GM13976 (cell line): ENCODE measurements around the gene KIF21B.
"Not testable (repeated sequence)": the region's sequence is repeated elsewhere in the genome, so short reads cannot be mapped to it uniquely, and the experiment has no call there.

Experiments
- DNase-seq: peaks from one replicate; pipeline ENCODE4 v3.0.0; 2012; ENCODE audit warnings: low spot score
- CTCF ChIP-seq: IDR thresholded peaks from 2 replicates; pipeline ENCODE4 v1.5.1; 2012; ENCODE audit warnings: borderline replicate concordance, mild to moderate bottlenecking; ENCODE audit not compliant: insufficient read depth; ENCODE audit errors: extremely low read depth, missing control alignments, control extremely low read depth
- in situ Hi-C: fragments of 300-500 bp; cut with MboI; formaldehyde crosslinking; loops from one replicate; pipeline ENCODE4 v1.12.0; 2022; ENCODE audit warnings: low sequenced_read_pairs, mixed read lengths, inconsistent platforms; ENCODE audit not compliant: unreplicated experiment

KIF21B gene

GRCh38 chr1:200963076-200963475, 60.4 kb downstream of the KIF21B start:
- TF ChIP-seq CTCF, result no peak
- in situ Hi-C loops, result no loop called here
- DNase-seq, result no peak

GRCh38 chr1:200962631-200963030, 60.9 kb downstream of the KIF21B start:
- in situ Hi-C loops, result no loop called here
- DNase-seq, result no peak
- no peak for TF ChIP-seq CTCF

- DNase-seq, in situ Hi-C loops: not testable (repeated sequence)
Observed at GRCh38 chr1:200962151-200962550, 61.4 kb downstream of the KIF21B start.

GRCh38 chr1:200960948-200961340, 62.6 kb downstream of the KIF21B start:
- in situ Hi-C loops, result no loop called here
- DNase-seq, result no peak
- no peak for TF ChIP-seq CTCF

- no peak for DNase-seq
- TF ChIP-seq CTCF, result no peak
- in situ Hi-C loops, result no loop called here
Observed at GRCh38 chr1:200960236-200960947, 63.1 kb downstream of the KIF21B start.

GRCh38 chr1:200959411-200959921, 64.0 kb downstream of the KIF21B start:
- no peak for DNase-seq
- TF ChIP-seq CTCF, result no peak
- in situ Hi-C loops, result no loop called here

GRCh38 chr1:200958597-200958996, 64.9 kb downstream of the KIF21B start:
- in situ Hi-C loops, result no loop called here
- no peak for TF ChIP-seq CTCF
- no peak for DNase-seq
